Stimulated activated CD4-positive, alpha-beta T cell treated with anti-CD3 and anti-CD28 coated beads, Interleukin-1b, Interleukin-23, amount 100 ng/mL, for 48 hours (primary cell): ENCODE data around the gene TMEM181.
"Not testable (repeated sequence)": the region's sequence is repeated elsewhere in the genome, so short reads cannot be mapped to it uniquely, and the experiment has no call there.

Experiments
- DNase-seq: peaks from one replicate; pipeline ENCODE4 v3.0.0-alpha.2; 2020

TMEM181 gene

DNA sequence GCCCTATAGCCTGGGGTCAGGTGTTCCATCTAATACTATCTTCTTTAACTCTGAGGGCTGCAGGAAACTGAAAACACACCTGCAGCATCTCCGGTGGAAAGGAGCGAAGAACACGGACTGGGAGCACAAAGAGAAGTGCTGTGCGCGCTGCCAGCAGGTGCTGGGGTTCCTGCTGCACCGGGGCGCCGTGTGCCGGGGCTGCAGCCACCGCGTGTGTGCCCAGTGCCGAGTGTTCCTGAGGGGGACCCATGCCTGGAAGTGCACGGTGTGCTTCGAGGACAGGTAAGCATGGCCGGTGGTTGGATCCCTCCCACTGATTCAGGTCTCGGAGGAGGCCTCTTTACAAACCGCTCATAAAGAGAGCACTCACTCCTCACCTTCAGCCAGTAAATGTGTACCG, 105.4 kb downstream of the TMEM181 start:
- no peak for DNase-seq

DNA sequence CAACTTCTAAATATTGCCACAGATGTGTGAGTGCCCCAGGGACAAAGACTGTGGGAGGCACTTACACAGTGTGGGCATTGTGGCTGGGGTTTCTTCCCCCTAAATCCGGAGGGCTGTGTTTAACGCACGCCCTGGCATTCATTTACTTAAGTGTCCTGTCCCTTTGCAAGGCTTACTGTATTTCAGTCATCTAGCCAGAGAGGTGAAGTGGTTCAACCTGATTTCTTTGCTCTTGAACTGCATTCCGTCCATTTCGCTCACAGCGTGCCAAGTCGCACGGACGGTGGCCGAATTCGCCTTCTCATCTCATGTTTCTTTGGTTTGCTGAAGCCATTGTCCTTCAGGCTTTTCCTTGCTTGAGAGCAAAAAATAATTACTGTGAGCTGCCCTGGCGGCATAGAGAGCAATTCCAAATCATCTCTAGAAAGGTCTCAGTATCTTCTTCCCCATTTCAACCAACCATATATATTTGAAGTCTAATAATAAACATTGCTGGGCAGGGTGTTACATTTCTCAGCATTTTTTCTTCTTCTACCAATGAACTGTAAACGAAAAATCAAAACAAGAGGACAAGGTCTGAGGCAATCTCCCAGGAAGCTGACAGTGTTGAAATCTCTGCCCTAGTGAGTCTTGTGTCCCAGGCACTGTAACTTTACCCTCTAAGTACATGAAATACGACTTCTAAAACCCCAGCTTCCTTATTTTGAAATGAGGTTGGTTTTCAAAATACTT, 106.9 kb downstream of the TMEM181 start:
- no peak for DNase-seq

DNA sequence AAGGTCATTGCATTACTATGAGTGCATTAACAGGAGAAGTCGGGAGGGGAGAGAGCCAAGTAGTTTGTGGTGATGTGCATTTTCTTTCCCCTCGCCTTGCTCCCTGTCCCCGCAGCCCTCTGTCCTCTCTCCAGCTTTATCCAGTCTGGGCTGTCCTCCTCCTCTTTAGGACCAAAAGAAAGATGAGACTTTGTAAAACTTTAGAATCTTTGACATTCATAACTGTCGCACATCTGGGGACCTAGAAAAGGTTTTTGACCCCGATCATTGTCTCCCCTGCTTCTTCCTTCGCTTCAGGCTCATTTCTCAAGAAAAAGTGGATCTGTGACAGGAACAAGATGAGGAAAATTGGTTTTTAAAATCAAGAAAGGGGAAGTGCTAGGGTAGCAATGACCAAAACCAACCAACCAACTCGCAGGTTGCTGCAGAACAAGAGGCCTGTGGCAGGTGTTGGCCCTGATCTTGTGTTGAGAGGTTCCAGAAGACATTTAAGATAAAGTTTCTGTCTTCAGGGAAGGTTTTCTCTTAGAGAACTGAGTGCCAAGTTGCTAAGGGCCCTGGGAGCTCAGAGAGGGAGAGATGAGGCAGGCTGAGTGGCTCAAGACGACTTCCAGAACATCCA, 107.6 kb downstream of the TMEM181 start:
- no peak for DNase-seq

DNA sequence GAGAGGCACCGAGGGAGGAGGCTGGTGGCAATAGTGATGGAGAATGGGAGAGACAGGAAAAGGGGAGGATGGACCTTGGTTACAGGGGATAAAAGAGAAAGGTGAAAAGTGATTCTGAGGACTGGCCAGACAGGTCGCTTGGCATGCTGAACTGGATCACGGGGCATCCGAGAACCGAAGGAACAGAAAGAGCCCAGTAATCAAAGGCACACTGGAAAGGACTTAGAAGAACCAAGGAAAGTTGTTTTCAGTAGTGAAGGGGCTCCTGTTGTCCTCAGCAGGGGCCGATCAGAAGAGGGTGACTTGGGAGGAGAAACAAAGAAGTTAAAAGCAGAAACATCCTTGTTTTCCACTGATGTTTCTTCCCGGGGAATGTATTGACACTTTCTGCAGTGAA, 108.8 kb downstream of the TMEM181 start:
- DNase-seq: no peak

DNA sequence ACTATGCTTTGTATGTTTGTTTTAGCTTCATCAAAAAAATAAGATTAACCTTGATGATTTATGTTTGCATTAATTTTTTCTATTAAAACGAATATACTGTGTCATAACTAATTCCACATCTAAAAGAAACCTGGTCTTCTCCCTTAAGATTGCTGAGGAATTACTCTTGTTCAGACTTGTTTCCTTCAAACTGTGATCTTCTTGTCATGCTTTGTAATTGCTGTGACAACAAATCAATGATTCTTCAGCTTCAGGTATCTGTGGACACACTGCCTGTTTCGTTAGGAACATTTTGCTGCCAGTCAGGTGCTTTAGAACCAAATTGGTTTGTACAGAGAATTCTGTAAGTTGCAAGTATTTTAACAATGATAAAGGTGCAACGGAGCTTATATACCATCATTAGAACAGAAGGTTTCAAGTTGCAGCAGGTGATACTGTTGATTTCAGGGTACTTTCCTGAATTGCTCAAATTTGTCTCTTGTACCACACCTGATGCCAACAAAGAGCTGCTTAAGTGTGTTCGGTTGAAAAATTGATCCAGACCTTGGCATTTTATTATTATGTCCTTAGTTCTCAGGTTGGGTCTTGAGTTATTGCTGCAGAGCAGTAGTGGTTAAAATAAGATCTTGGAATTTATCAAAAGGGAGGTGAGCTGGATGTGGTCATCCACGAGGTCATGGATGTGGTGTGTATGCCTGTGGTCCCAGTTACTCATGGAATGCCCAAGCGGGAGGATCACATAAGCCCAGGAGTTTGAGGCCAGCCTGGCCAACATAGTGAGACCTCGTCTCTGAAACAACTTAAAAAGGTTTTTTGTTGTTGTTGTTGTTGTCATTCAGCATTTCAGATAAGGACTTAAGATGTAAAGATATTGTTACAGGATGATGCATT, 109.5 kb downstream of the TMEM181 start:
- no peak for DNase-seq

- DNase-seq: not testable (repeated sequence)
Observed at GRCh38 chr6:158672119-158672518, 112.2 kb downstream of the TMEM181 start.

DNA sequence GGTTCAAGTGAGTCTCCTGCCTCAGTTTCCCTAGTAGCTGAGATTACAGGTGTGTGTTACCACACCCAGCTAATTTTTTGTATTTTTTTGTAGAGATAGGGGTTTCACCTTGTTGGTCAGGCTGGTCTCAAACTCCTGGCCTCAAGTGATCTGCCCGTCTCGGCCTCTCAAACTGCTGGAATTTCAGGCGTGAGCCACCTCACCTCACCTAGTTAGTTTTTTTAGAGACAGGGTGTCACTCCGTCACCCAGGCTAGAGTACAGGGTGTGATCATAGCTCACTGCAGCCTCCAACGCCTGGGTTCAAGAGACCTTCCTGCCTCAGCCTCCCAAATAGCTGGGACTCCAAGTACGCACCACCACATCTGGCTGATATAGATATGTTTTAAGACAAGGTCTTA, 112.8 kb downstream of the TMEM181 start:
- no peak for DNase-seq

- DNase-seq: no peak
Observed at GRCh38 chr6:158674342-158675131, 114.6 kb downstream of the TMEM181 start.

- DNase-seq: not testable (repeated sequence)
Observed at GRCh38 chr6:158677094-158677493, 117.2 kb downstream of the TMEM181 start.

DNA sequence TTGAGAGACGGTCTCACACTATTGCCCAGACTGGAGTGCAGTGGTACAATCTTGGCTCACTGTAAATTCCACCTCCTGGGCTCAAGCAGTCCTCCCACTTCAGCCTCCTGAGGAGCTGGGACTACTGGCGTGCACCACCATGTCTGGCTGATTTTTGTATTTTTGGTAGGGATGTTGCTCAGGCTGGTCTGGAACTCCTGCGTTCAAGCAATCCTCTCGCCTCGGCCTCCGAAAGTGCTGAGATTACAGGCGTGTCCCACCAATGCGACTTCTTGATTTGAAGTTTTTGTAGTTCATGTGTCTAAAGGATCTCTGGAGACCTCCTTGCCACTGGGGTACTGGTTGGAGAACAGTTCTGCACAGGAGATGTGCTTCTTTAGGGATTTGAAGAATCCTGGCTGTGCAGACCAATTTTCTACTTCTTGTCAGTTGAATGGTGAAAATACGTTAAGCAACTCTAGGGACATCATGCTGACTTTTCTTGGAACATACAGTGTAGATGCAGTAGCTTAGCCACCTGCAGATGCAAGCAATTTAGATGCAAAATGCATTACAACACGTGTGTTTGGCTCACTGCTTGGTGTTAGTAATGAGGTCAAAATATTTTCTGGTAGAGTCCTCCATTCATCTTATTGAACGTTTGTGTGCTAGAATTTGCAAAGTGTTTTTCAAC, 118.2 kb downstream of the TMEM181 start:
- no peak for DNase-seq

DNA sequence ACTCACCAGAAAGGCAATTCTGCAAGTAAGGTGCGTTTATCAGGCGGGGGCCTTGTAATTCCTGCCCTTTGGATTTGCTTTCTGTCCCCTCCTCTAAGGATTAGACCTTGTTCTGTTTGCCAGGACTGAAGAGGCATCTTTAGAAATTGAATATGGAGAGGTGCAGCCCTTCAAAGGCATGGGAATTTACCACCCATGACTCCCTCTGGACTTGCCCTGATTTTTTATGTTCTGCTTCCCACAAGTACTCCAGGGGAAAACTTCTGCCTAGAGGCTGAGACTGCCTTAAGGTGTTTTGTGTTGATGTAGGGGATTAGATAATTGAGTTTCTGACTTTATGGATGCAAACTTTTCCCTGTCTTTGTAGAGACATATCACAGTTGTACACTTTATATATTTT, 120.1 kb downstream of the TMEM181 start:
- DNase-seq: no peak

- DNase-seq: no peak
Observed at GRCh38 chr6:158680481-158680880, 120.6 kb downstream of the TMEM181 start.

GRCh38 chr6:158684311-158684710, 124.4 kb downstream of the TMEM181 start:
- no peak for DNase-seq

GRCh38 chr6:158684745-158685324, 124.9 kb downstream of the TMEM181 start:
- DNase-seq: no peak
